Small intestine (tissue), 7 donors: ENCODE data around the gene HOMER3. TPM values are rescaled to one million over a fixed set of nuclear protein-coding genes. Genes with fewer than 3 reads are reported as not detected.
"Not testable (repeated sequence)": the region's sequence is repeated elsewhere in the genome, so short reads cannot be mapped to it uniquely, and the experiment has no call there.

Source experiments
- DNase-seq, 2 donors: peaks; one replicate each; pipeline versions ENCODE4 v3.0.0 to v3.0.0-alpha.2; 2013
- FAIRE-seq: peaks from 2 replicates; lab custom pipeline; 2012; peaks lifted over from hg19 to GRCh38; lab: Jason Lieb, UNC
- H3K27ac ChIP-seq, 3 donors: one replicate each; pipeline ENCODE4 v1.5.1; 2013; ENCODE audit warnings: low read length in 2 of 3, mild to moderate bottlenecking in 2 of 3, control low read depth in 1 of 3, inconsistent platforms in 1 of 3, low read depth in 1 of 3, moderate library complexity in 1 of 3
- H3K27me3 ChIP-seq, 3 donors: one replicate each; pipeline ENCODE4 v1.6.1; 2013; ENCODE audit warnings: low read length in 3 of 3, inconsistent platforms in 1 of 3; ENCODE audit not compliant: control insufficient read depth in 3 of 3, insufficient read depth in 3 of 3
- H3K36me3 ChIP-seq, 3 donors: one replicate each; pipeline ENCODE4 v1.6.1; 2013; ENCODE audit warnings: low read length in 3 of 3, inconsistent platforms in 1 of 3, low read depth in 1 of 3, mild to moderate bottlenecking in 1 of 3, moderate library complexity in 1 of 3; ENCODE audit not compliant: control insufficient read depth in 3 of 3, insufficient read depth in 2 of 3
- H3K4me1 ChIP-seq, 3 donors: one replicate each; pipeline ENCODE4 v1.6.1; 2013; ENCODE audit warnings: low read length in 2 of 3, inconsistent platforms in 1 of 3, low read depth in 1 of 3, mild to moderate bottlenecking in 1 of 3, moderate library complexity in 1 of 3; ENCODE audit not compliant: control insufficient read depth in 3 of 3, insufficient read depth in 2 of 3
- H3K4me3 ChIP-seq, 3 donors: one replicate each; pipeline ENCODE4 v1.5.1; 2013; ENCODE audit warnings: low read length in 3 of 3, control low read depth in 1 of 3, inconsistent platforms in 1 of 3, low read depth in 1 of 3, mild to moderate bottlenecking in 1 of 3, moderate library complexity in 1 of 3
- H3K9me3 ChIP-seq, 2 donors: one replicate each; pipeline ENCODE4 v1.6.1; 2013; ENCODE audit warnings: low read depth in 1 of 2, low read length in 1 of 2; ENCODE audit not compliant: control insufficient read depth in 2 of 2, insufficient read depth in 1 of 2
- WGBS, 3 donors: extraction: QIAGEN DNeasy Blood & Tissue Kit; methylation state at CpG; one replicate each; pipeline ENCODE4 v1.1.7; 2013; 5-methylcytosine and 5-hydroxymethylcytosine counted together
- polyA plus RNA-seq, 4 donors: library from polyadenylated mRNA; stranded (reverse) in 3 of 4; unstranded in 1 of 4; fragments of 200-250 nt in 3 of 4; fragments of 120-200 nt in 1 of 4; gene quantifications; one replicate each; pipeline versions ENCODE4 v1.2.1 to v1.2.3, GENCODE V29; 2013
- donor health status: healthy with polysubstance abuse.
- donor health status: control.
- donor health status: control.
- donor health status: Bipolar disorder and iron deficiency.
- donor health status: healthy.

The HOMER3 gene
- polyA plus RNA-seq, 4 donors, result 1.6 to 13.0 (median 10.7) TPM

DNA sequence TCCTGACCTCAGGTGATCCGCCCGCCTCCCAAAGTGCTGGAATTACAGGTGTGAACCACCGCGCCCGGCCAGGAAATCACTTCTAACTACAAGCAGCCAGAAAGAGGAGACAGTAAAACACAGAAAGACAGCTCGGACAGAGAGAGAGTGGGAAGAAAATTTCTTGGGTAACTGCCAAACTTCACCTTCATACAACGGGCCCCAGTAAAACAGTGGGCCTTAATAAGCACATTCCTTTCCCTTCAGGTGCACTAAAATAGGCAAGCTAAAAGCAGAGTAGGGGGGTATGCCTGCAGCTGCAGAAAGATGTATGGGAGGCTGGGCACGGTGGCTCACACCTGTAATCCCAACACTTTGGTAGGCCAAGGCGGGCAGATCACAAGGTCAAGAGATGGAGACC is 23.4 kb downstream of the HOMER3 start:
- not testable (repeated sequence) for H3K4me1 ChIP-seq

DNA sequence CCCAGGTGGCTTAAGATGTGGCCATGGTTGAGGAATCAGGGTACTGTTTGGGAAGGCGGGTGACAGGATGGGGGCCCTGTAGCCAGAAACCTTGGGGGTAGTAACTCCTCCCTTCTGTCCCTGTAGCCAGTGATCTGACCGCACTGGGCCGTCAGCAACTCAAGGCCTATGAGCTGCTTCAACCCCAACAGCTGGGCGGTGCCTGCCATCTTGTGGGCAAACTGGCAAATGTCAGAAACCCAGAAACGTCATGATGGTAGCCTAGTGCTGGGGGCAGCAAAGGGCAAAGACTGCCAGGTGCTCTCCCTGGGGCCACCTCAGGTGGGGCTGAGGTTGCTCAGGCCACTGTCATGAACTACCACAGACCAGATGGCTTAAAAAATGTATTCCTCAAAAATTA is 25.4 kb downstream of the HOMER3 start:
- no peak overlapping the region for H3K4me3 ChIP-seq
- H3K27ac ChIP-seq, result no peak overlapping the region
- no peak for FAIRE-seq
- H3K27me3 ChIP-seq, result no peaks in the 10 kb centered on the region
- peaks cover 5 to 52% (median 7%) of the 10 kb centered on the region in 3 donors for H3K36me3 ChIP-seq
- DNase-seq, result peak; percentile 58 to 59
- H3K9me3 ChIP-seq, result no peaks in the 10 kb centered on the region
- WGBS, 3 donors, result 57 to 64% (median 58%) methylated on average over 5 of the region's 5 CpGs
- peaks cover 0 to 9% (median 3%) of the 10 kb centered on the region in 3 donors for H3K4me1 ChIP-seq

More for the DNA sequence above, 23.4 kb downstream of the HOMER3 start:
- not testable (repeated sequence) for DNase-seq, FAIRE-seq, H3K27me3 ChIP-seq, H3K4me3 ChIP-seq, H3K27ac ChIP-seq, H3K9me3 ChIP-seq
- WGBS, 3 donors, result 81 to 86% (median 82%) methylated on average over 9 of the region's 9 CpGs
- H3K36me3 ChIP-seq, result peaks cover 4 to 54% (median 9%) of the 10 kb centered on the region in 3 donors

DNA sequence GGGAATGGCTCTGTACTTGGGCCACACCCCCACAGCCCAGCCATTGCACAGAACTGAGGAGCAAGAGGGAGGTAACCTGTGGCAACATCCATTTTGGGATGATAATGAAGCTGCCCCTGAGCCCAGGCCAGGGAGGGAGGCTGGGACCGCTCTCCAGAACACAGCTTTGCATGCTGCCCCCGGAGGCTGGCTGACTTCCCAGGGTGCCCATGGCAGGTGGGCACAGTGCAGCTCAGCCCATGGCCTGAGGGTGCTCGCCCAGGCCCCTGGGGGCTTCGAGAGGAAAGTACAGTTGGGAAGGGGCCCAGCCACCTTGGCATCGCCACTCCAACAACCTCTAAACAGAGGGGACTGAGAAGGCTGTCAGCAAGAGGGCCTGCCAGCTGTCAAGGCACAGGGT is 27.6 kb downstream of the HOMER3 start:
- Histone ChIP-seq H3K27me3 (no peaks in the 10 kb centered on the region), H3K27ac (no peak overlapping the region), H3K9me3 (no peaks in the 10 kb centered on the region), H3K4me3 (no peak overlapping the region), H3K36me3 (peaks cover 7 to 69% (median 9%) of the 10 kb centered on the region in 3 donors), H3K4me1 (peaks cover 0 to 4% (median 0%) of the 10 kb centered on the region in 3 donors)
- 91 to 95% (median 94%) methylated on average over 5 of the region's 5 CpGs for WGBS, 3 donors
- DNase-seq (no peak), FAIRE-seq (no peak)

DNA sequence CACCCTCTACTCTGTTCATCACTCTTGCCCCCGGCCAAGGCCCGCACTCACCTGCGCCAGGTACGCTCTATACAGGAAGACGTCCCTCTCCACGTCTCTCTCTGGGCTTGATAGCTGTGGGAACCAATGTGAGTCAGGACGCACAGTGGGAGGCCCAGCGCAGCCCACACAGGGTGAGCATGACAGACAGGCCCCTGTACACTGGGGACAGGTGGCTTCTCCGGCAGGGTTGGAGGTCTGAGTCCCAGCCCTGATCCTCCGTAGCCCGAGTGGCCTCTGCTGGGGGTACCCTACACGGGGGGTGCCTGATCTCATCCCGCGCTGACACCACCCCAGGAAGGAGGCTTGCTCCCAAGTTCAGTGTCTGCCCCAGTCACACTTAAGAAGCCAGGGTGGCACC is 28.1 kb downstream of the HOMER3 start:
- H3K9me3 ChIP-seq, result no peaks in the 10 kb centered on the region
- H3K36me3 ChIP-seq, result peaks cover 9 to 72% (median 10%) of the 10 kb centered on the region in 3 donors
- no peaks in the 10 kb centered on the region for H3K27me3 ChIP-seq
- H3K4me3 ChIP-seq, result no peak overlapping the region
- no peak for FAIRE-seq
- WGBS, 3 donors, result 96 to 97% (median 97%) methylated on average over 14 of the region's 14 CpGs
- no peak overlapping the region for H3K27ac ChIP-seq
- no peak for DNase-seq
- H3K4me1 ChIP-seq, result no peaks in the 10 kb centered on the region

DNA sequence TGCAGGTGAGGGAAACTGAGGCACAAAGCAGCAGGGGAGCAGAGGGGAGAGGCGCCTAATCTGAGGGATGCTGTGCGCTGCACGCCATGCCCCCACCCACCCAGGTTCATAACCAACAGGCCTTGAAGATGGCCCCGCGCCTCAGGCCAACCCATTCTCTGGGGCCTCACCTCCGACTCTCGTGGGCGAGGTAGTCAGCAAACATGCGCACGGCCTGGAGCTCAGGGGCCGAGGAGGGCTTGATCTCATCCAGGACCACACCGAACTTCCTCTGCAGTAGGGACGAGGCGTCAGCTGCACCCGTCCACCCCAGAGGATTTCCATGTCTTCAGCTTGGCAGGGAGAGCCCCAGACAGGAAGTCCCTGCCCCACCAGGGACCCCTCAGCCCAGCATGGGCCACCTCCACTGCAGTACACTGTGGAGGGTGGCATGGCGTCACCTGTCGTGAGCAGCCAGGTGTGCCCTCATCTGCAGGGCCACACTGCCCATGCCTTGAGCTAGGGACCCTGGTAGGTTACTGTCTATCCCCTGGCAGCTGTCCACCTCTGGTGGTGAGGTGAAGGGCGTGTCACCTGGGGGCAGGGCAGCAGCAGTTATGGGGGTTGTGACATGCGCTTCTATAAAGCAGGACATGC is 30.1 kb downstream of the HOMER3 start:
- no peaks in the 10 kb centered on the region for H3K4me1 ChIP-seq
- WGBS, 3 donors, result 95 to 96% (median 95%) methylated on average over 18 to 19 of the region's 19 CpGs
- H3K4me3 ChIP-seq, result no peak overlapping the region
- no peak for FAIRE-seq
- DNase-seq, result no peak
- H3K9me3 ChIP-seq, result no peaks in the 10 kb centered on the region
- no peak overlapping the region for H3K27ac ChIP-seq
- peaks cover 9 to 92% (median 13%) of the 10 kb centered on the region in 3 donors for H3K36me3 ChIP-seq
- H3K27me3 ChIP-seq, result no peaks in the 10 kb centered on the region

DNA sequence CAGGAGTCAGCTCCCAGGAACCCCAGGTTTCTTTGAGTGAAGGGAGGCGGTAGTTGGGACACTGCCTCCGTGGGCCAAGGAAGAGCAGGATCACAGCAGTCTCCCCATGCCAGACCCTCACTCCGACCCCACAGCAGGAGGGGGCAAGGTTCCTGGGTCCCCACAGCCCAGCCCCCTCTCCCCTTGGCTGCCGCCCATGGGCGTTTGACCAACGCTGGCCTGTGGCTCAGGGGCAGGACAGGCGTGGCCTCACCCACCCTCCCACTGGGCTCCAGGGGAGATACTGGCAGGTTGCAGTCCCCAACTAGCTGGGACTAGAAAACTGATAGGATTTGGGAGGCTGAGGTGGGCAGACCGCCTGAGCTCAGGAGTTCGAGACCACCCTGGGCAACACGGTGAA is 31.0 kb downstream of the HOMER3 start:
- H3K9me3 ChIP-seq, result no peaks in the 10 kb centered on the region
- FAIRE-seq (no peak), DNase-seq (no peak)
- 84 to 87% (median 86%) methylated on average over 10 of the region's 10 CpGs for WGBS, 3 donors
- H3K27me3 ChIP-seq, result no peaks in the 10 kb centered on the region
- no peak overlapping the region for H3K4me3 ChIP-seq
- H3K4me1 ChIP-seq, result no peaks in the 10 kb centered on the region
- H3K27ac ChIP-seq, result no peak overlapping the region
- H3K36me3 ChIP-seq, result peaks cover 9 to 93% (median 19%) of the 10 kb centered on the region in 3 donors

DNA sequence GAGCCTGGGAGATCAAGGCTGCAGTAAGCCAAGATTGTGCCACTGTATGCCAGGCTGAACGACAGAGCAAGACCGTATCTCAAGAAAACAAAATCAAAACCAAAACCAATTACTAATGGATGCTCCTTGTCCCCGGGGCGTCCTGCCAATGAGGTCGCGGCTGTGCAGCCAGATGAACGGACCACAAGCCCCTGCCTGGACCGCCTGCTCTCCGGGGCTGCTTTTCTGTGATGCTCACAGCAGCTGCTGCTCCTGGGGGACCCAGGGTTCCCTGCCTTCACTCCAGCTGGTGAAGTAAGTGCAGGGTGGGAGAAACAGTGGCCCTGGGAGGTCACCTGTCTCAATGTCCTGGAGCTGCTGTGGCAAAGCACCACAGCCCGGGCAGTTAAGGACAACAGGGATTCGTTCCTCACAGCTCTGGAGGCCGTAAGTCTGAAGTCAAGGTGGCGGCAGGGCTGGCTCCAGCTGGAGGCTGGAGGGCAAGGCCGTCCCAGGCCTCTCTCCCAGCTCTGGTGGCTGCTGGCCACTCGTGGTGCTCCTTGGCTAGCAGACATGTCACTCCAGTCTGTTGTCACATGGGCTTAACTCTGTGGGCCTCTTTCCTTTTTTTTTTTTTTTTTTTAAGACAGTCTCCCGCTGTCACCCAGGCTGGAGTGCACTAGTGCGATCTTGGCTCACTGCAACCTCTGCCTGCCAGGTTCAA is 31.9 kb downstream of the HOMER3 start:
- Histone ChIP-seq H3K4me3 (no peak overlapping the region), H3K27me3 (no peaks in the 10 kb centered on the region), H3K4me1 (no peaks in the 10 kb centered on the region), H3K9me3 (no peaks in the 10 kb centered on the region), H3K36me3 (peaks cover 9 to 93% (median 23%) of the 10 kb centered on the region in 3 donors), H3K27ac (no peak overlapping the region)
- 85 to 92% (median 86%) methylated on average over 17 of the region's 17 CpGs for WGBS, 3 donors
- DNase-seq, result no peak
- FAIRE-seq, result no peak

DNA sequence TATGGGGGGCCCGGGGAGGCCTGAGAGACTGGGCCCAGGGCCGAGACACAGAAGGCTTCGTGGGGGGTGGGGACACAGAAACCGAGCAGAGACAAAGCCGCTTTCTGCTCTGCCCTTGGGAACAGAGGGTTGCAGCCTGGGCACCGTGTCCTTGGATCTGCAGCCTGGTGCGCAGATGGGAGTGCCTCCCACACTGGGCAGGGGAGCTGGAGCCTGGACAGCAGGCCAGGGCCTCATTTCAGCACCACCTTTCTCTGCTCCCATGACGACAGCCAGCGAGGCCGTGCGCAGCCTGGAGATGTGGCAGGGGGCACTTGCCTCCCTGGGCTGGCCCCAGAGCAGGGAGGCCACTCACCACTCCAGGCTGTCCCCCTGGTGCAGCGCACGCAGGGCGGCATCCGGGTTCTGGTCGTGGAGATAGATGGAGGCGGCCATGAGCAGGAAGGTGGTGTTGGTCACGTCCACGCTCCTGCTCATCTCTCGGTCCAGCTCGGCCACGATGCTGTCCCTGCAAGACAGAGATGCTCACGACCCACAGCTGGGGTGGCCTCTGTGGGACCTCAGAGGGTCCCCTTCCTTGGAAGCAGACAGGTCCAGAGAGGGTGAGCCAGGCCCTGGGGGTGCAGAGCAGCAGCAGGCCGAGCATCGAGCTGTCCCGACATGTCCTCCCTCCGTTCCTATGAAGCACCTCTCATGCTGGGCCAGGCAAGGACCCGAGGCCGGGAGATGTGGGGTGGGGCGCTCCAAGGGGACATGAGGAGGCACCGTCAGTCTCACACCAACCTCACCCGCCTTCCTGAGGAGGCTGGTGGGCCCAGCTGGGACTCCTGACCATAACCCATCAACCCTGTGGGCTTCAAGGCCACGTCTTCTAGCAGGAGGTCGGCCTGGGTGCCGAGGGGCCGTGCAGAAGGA is 34.2 kb downstream of the HOMER3 start:
- DNase-seq (no peak), FAIRE-seq (no peak)
- Histone ChIP-seq H3K4me3 (no peak overlapping the region), H3K27ac (no peak overlapping the region), H3K9me3 (no peaks in the 10 kb centered on the region), H3K36me3 (peaks cover 14 to 86% (median 26%) of the 10 kb centered on the region in 3 donors), H3K27me3 (no peaks in the 10 kb centered on the region), H3K4me1 (no peaks in the 10 kb centered on the region)
- 93 to 94% (median 93%) methylated on average over 35 to 36 of the region's 36 CpGs for WGBS, 3 donors
